ENCODE results near the gene NFATC2.

NFATC2 gene

DNA sequence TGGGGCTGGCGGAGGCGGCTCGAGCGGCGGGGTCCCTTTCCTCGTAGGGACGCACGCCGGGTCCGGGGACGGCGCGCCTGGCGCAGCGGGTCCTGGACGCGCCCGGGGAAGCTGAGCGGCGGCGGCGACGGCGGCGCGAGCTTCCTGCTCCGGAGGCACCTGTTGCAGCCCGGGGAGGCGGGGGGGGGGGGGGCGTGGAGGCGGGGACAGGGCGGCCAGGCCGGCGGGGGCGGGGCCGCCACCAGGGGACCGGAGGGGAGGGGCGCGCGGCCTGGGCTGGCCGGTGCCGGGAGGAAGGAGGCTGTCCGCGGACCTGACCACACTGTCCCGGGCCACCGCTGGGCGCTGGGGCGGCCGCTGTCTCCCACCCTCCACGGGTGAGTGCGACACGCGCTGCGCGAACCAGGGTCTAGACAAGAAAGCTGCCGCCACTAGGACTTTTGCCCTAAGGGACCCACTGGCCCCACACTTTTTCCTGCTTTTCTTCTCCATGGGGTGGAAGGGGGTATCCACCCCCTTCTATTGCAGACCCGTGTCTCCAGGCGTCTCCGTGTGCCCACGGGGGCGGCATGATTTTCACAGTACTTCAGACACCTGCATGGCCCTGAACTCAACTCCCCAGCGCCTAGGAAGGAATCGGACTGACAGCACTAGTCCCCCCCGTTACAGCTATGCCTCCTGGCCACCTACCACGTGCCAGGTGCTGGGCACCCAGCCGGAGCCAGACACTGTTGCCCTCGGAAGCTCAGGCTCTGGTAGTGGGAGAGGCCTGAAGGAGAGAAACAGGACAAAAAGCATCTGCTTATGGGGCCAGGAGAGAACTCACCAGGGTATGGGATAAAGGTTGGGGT is at the start of gene NFATC2:
NFATC2 (minus strand) TSS at position 149 of the 851 bp plus-strand sequence. CDS start 220 bp downstream, outside the sequence.
- DNase-seq (ENCODE audit: low read depth in 3 of 3): no peak

DNA sequence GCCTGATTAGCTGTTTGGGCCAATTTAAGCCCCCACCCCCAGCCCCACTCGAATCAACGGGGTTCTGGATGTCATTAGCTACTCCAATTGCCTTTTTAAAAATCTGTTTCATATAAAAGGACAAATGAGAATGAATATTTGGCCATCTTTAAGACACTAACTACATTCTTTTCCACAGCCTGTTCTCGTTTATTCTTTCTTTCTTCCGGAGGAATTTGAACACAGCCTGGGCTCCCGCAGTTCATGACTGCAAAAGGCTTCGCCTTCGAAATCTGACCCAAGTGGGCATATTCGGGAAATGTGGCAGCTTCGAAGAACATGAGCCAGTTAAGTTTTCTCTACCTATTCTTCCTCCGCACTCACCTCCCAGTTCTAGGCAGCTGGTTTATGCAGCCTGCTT is 49.4 kb upstream of the NFATC2 start:
- no peak for DNase-seq (ENCODE audit: low read depth in 3 of 3)

DNA sequence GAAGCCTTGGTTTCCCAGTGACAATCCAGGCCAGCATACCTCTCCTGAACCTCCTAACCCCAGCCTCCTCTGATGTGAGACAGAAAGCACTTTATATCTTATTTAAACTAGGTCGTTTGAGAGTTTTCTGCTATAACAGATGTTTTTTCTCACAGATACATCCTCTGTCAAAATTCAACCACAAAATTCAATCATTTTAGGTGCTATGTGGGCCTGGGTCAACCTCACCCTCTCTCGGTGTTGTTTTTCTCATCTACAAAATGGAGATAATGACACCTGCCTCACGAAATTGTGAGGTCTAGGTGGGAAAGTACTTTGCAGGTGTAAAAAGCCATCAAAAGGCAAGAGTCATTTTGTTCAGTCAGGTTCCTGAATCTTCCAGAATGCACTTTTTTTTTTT is 46.2 kb upstream of the NFATC2 start:
- no peak for DNase-seq (ENCODE audit: low read depth in 3 of 3)

DNA sequence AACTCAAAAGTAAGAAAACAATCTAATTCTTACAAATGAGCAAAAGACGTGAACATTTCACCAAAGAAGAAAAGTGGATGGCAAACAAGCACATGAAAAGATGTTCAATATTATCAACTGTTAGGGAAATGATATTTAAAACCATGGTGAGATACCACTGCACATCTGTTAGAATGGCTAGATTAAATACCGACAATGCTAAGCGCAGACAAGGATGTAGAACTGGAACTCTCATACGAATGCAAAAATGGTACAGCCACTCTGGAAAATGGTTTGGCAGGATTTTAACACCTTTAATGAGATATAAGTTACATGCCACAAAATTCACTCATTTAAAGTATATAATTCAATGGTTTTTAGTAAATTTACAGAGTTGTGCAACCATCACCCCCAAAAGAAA is 44.6 kb upstream of the NFATC2 start:
- DNase-seq (ENCODE audit: low read depth in 3 of 3): no peak

DNA sequence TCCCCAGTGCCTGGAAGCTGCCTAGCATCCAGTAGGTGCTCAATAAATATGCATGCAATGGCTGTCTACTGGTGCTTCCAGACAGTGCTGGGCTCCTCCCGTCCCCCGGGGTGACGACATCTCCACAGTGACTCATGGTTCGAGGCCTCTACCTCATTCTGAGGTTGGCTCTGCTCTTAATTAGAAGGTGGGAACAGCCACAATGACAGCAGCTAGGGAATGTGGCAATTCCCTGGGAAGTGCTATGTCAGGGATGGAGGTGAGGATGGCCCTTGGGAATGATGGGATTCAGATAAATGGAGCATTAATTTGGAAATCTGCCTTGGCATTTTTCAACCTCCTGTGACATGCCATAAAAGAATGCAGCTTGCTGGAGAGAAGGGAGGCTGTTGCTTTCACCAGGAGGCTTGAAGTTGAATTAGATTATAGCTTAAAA is 43.5 kb upstream of the NFATC2 start:
- no peak for DNase-seq (ENCODE audit: low read depth in 3 of 3)

DNA sequence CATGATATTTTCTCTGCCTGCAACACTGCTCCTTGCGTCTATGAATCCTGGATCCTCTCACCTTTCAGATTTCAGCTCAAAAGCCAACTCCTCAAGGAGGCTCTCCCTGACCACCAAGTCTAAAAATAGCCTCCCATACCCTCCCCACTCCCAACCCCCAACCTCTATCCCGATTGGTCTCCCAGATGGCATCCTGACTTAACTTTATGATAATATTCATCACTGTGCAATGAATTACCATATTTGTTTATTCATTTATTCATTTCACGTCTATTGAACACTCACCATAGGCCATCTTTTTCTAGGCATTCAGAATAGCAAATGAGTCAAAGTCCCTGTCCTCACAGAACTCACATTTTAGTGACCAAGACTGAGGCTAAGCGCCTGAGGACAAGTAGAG is 42.6 kb upstream of the NFATC2 start:
- no peak for DNase-seq (ENCODE audit: low read depth in 3 of 3)

DNA sequence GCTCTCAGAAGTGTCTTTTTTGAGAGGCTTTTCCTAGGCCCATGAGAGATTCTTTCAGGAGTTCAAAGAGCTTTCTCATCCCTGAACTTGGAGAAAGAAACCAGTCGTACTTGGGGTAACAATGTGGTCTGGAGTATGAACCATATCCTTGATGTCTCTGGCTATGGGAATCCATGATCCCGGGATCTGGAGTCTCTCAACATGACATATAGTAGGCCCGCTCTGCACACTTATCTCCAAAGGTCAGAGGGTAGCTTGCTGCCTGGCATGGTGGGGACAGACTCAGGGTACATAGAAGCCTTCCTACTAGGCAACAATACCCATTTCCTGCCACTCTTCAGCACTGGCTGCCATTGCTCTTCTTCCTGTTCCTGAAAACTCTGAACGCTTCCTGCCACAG is 42.2 kb upstream of the NFATC2 start:
- no peak for DNase-seq (ENCODE audit: low read depth in 3 of 3)

DNA sequence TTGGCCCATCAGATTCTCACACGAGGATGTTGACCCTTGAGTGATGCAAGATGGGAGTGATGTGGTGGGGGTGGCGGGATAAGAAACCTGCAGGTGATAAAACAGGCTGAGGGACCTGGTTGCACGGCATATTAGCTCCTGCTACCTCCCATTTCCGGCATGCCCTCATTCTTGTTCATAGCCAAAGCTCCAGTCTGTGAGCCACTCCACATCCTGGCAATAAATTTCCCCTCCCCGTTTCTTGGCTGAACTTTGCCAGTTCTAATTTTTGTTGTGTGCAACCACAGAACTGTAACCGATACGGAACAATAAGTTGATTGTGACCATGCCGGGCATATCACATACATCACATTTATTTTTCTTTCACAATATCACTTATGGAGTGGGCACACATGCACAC is 41.6 kb upstream of the NFATC2 start:
- no peak for DNase-seq (ENCODE audit: low read depth in 3 of 3)

DNA sequence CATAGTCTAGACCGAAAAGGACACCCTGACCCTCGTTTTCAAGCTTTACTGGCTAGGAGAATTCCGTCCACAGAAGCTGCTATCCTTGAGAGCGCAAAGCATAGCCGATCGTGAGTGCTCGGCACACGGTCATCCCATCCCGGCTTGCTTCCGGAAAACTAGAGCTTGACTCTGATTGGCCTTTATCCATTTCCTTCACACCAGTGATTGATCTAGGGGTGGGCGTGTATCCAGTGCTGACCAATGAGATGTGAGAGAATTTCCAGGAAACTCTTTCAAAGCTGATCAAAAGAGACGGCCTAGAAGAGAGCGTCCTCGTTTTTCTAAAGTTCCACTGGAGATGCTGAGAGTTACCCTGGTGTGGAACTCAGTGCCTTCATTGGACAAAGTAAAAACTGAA is 41.0 kb upstream of the NFATC2 start:
- no peak for DNase-seq (ENCODE audit: low read depth in 3 of 3)

DNA sequence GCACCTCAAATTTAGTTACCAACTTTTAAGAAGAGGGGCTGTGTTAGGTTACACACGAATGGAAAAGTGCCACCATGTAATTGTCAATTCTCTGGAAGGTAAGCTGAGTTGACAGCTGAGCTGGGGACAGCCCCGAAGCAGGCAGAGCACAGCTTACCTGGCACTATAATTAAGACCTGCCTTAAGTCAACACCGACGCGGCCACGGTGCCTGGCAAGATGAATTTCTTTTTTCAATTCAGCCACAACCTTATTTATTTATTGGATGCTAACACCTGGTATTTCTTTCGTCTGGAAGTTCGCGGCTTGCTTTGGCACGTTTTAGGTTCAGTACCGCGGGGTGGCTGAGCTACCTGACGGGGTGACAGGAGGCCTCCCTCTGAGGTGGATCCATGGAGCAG is 40.6 kb upstream of the NFATC2 start:
- no peak for DNase-seq (ENCODE audit: low read depth in 3 of 3)

DNA sequence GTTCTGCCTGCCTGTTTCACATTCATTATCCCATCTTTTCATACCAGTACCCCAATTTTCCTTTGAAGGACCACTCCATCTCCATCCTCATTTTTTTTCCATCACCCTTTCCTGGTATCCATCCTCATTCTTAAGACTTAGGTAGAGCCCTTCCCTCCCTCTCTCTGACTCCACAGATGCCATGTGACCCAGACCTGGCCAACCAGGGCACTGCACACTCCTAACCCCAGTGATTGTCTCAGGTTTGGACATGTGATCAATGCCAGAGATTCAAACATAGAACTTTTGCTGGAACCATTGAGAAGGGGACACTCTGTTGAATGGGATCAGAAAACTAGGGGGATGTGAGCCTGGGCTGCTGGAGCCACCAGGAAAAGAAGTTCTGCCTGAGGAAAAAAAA is 39.1 kb upstream of the NFATC2 start:
- no peak for DNase-seq (ENCODE audit: low read depth in 3 of 3)

DNA sequence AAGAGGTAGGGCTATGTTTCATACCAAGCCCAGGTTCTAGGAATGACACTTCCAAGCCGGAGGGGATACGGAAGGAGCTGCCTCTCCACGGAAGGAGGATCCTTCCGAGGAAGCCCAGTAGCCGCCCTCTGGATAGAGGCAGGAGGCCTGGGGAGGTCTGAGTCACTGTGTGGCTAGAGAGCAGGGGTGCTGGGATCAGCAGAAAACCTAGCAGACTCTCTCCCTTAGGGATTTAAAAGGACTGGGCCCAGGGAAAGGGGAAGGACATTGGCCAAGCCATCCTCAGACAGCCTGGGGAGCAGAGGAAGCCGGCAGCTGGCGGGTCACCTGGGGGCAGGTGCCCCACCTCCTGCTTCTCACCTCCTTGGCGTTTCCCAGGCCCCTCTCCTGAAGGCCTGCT is 36.6 kb upstream of the NFATC2 start:
- no peak for DNase-seq (ENCODE audit: low read depth in 3 of 3)

DNA sequence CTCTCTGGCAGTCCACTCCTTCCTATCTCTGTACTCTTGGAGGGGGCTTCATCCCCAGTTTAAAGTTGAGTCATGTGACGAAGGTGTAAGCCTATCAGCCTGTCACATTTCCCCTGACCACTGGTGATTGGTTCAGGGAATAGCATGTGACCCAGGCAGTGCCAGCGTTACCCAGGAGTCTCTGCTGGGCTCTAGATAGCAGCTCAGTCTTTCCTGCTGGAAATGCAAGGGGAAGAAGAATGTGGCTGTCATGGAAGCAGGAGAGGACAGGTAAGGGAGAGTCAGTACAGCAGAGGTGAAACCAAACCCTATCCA is 35.6 kb upstream of the NFATC2 start:
- no peak for DNase-seq (ENCODE audit: low read depth in 3 of 3)

DNA sequence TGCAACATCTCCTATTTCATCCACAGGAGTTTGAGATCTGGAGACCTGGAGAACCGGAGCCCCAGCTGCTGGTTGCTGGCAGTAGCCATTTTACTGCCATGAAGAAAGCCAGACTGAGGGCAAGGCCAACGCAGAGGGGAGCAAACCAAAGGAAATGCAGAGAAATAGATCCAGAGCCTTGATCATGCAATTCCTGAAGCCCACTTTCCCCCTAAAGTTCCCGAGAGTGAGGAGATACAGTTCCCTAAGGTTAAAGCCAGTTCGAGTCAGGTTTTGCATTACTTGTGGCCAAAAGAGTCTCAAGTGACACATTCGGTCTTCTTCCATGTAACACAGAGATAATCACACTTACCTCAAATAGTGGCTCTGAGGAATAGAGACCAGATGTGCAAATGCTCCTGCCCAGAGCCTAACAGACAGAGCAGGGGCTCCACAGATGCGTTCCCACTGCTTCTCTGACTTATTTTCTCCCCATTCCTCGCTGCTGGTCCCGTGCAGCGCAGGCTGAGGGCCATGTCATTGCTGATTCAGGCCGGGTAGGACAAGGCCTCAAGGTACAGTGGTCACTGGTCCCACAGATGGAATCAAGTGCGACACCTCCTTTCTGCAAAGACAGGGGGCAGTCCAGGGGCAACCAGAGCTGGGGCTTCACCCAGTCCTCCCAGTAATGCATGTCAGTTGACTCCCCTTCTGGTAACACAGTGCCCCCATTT is 35.1 kb upstream of the NFATC2 start:
- DNase-seq (ENCODE audit: low read depth in 3 of 3): no peak

DNA sequence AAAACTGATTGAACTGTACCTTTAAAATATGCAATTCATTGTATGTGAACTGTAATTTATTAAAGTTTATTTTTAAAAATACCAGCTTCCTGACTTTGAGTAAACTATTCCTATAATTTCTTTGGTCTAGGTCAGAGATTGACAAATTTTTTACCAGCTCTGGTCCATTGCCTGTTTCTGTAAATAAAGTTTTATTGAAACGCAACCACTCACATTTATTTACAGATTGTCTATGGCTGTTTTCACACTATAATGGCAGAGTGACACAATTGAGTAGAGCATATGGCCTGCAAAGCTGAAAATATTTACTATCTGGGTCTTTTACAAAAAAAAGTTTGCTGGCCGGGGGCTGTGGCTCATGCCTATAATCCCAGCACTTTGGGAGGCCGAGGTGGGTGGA is 33.0 kb upstream of the NFATC2 start:
- DNase-seq (ENCODE audit: low read depth in 3 of 3): no peak

DNA sequence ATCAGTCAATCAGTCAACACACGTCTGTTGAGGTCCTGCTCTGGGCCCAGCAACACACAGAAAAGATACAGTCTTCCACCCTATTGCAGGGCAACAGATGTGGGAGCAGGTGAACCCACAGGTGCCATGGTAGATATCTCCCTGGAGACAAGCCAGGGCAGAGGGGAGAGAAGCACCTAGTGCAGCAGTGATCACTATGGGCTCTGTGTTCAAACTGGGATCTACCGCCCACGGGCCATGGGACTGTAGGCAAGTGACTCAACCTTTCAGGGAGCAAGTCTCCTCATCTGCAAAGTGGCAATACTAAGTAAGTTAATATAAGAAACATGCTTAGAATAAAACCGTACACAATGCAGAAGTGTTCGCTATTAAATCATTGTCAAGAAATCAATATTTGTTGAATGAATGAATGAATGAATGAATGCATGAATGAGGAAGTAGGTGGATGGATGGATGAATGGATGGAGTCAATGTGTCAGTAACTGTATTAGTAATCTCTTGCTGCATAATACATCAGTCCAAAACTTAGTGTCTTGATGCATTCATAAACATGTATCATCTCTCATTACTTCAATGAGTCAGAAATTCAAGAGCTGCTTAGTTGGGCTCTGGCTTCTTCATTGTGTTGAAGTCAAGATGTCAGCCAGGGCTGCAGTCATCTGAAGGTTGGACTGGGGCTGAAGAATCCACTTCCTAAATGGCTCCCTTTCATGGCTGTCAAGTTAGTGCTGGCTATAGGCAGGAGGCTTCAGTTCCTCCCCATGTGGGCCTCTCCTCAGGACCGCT is 31.9 kb upstream of the NFATC2 start:
- peak; percentile 32 to 44 (median 32) for DNase-seq (ENCODE audit: low read depth in 3 of 3)

DNA sequence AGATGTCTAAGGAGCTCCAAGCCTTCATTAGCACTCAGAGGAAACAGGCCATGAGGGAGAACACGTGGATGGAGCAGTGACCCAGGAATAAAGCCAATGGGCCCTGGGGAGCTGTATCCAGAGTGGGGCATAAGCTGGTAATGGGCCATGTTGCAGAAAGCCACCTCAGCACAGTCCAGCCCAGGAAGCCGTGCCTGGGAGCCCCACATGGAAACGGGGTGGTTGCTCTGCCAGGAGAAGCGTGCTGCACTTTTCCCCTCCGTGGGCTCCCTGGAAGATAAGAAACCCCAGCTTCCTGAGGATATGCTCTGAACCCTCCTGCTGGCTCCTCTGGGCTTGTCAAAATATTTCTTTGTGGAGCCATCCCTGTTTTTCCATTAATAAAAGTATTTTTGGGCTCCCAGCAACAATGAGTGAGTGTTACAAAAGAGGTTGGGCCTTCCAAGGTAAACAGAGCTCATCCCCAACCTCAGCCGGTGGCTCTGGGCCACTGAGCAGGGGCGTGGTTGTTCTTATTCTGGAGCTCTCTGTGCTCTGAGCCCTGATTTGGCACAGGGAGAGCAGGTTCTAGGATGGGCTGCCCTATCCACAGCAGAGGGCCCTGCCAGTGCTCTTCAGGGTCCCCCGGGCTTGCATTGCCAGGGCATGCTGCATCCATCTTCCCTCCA is 31.2 kb upstream of the NFATC2 start:
- no peak for DNase-seq (ENCODE audit: low read depth in 3 of 3)

DNA sequence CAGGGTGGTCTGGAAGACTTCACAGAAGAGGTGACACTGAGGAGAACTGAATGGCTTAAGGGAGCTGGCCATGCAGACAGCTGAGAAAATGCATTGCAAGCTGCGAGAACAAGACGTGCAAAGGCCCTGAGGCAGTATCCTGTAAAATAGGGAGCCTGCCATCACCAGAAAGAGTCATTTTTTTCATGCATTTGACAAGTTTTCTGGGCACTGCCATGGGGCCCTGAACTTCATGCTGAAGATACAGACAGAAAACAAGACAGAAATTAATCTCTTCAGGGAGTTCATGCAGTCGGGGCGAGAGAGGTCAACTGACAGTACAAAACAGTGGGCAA is 28.9 kb upstream of the NFATC2 start:
- no peak for DNase-seq (ENCODE audit: low read depth in 3 of 3)

DNA sequence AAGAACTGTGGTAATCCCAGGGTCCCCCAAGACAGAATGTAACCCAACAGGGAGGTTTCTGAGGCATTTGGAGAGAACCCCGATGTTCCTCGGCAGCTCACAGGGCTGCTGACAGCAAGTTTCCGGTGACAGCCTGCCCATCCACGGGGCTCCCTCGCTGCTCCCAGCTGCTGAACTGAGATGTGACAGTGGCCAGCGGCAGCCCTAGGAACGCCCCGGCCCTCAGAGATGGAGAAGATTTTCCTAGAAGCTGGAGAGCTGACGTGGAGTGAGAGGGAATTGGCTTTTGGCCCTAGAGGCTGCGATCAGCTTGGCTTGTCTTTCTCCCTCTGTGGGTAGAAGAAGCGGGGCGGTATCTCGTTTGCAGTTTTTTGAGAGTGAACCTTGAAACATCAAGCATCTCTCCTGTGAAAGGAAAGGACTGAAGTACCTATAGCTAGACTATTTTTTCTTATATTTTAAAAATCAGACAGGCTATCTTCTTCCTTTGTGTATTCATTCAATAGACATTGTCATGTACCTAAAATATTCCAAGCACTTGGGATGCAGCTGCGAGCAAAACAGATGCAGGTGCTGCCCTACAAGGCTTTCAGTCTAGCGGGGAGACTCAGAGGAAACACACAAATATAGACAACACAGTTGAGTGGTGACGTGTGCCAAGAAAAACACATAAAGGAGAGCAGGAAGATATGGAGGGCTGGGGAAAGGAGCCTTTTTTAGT is 28.4 kb upstream of the NFATC2 start:
- DNase-seq (ENCODE audit: low read depth in 3 of 3): no peak

DNA sequence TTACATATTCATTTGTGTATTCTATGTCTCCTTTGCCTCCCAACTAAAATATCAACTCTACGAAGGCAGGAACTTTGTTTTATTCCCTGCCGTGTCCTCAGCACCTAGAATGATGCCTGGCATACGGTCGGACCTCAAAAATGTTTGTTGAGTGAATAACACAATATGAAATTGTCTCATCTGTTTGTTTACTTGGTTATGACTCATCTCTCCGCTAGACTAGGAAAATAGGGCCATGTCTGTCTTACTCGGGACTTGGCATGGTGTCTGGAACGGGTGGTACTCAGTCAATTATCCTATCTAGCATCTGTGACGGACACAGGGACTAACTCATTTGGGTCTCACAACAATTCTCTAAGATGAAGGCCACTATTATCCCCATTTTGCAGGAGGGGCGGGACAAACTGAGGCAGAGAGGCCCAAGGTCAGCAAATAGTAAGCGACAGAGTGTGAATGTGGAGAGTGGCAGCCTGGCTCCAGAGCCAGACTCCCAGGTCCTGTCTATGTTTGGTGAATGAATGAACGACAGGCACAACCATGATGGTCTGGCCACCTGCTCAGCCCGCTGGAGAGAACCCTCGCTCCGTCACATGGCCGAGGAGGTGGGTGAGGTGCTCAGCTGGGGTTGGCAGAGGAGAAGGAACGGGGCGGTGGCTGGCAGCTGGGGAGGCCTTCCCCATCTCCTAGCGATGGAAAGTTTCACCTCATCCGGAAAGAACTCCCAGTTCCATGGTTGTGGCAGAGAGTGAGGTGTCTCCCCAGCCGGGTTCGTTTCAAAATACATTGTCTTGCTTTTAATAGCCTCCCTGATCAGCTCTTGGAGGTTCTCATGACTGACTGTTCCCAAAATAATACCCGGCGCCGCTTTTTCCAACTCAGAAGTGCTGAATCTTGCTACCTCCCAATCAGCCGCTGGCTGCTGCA is 27.6 kb upstream of the NFATC2 start:
- no peak for DNase-seq (ENCODE audit: low read depth in 3 of 3)
